Activated CD8-positive, alpha-beta memory T cell treated with anti-CD3 and anti-CD28 coated beads for 48 hours (primary cell): ENCODE results near the gene SARNP.

ENCODE experiments used
- DNase-seq, 3 experiments: peaks; one replicate each; pipeline ENCODE4 v3.0.0-alpha.2; 2020; ENCODE audit warnings: low read depth in 2 of 3, low spot score in 2 of 3

The SARNP gene

DNA sequence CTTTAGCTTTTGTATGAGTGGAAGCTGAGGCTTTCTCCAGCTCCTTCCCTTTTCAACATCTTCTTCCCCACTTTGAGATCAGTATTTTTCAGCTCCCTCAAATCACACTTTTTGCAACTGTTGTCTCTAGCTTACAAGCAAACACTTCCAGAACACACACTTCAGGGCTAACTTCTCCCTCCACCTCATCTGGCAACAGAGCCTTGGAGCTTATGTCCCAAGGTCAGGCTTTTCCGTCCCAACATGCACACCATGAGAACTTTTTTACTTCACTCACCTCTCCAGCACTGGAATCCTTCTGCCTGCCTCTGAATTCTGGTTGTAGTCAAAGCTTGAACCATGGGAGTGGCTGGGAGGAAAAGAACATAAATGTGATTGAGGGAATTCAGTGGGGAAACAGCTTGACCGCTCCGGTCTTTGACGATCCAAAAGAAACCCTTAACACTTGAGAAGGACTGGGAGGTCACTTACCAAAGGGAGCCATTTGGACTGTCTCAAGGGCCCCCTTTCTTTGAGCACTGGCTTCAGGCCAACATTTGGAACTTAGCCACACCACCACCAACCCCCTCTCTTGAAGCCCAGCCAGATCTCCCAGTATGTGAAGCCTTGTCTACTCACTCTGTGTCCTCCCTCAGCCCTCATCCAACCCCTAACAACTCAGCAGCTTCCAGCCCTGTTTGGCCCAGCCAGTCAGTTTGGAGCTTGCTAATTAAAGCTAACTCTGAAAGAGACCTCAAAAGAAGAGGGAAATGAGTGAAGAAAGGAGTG, 105.6 kb downstream of the SARNP start:
- no peak for DNase-seq

DNA sequence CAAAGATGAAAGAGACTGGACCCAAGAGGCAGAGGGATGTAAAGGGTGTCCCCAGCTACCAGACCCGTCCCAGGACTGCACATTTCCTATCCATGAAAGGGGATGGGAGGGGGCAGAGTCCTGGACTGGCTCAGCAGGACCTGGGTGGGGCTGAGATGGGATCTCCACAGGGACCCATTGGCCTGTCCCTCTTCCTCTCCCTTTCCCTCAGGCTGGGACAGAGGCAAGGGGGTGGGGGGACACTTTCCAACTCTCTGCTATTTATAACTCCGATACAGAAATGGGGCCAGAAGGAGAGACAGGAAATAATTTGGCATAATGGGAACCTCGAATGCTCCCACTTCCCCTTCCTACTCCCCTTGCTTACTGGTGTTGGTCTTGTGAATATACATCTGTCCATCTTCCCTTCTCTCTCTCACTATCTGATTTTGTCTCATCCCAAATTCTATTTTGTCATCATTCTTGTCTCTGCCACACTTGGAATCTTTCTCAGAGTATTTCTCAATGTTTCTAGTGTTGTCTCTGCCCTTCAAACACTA, 108.8 kb downstream of the SARNP start:
- DNase-seq: no peak

DNA sequence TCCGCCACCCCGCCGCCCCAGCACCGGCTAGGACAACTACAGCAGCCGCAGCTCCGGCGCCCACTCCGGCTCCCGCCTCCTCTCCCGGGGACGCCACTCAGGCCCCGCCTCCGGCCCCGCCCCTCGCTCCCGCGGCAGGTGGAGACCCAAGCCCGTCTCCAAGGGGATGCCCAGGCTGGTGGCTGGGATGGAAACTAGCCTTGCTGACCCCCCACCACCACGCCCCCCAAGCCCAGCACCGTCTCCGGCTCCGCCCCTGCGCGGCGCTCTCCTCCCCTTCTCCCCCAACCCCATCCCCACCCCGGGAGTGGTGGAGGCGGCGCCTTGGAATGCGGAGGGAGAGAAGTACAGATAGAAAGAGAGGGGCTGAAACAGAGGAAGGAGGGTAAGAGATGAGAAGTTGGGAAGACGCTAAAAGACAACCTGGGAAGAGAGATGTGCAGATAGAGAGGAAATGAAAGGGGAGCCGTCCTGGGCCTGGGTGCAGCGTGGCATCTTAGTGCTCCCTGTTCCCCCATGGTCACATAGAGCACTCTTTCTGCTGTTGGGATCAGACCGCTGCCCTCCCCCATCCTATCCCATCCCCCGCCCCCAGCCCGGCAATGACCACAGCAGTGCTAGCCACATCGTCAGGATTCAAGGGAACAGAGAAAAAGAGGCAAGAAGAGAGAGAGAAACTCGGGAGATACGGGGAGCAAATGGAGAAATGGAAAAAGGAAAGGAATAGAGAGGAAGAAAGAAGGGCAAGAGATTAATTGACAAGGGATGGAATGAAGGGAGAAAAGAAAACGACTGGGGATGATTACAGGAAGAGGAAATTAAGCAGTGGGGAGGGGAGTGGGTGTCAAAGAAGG, 109.5 kb downstream of the SARNP start, which contains the start of gene ITGA7:
Gene ITGA7, minus strand, starts transcription at position 64 of the 854 bp plus-strand sequence. CDS start 222 bp downstream, outside the sequence.
- DNase-seq: peak in 2 of 3 experiments; percentile 32 to 39
